ENCODE measurements around the gene PIK3AP1.
A peak's percentile ranks its signal among the peaks of the same experiment; 100 is the strongest.

Gene PIK3AP1

GRCh38 chr10:96724621-96725020 is 4.3 kb upstream of the PIK3AP1 start:
- no peak overlapping the region for H2AFZ ChIP-seq (ENCODE audit: low read length)
- H3K9ac ChIP-seq (ENCODE audit: low read length), result no peak overlapping the region
- peaks cover 24% of the 10 kb centered on the region for H3K4me1 ChIP-seq (ENCODE audit: insufficient read depth, low read length, severe bottlenecking)
- H3K9me2 ChIP-seq (ENCODE audit: low read depth, low read length), result no peaks in the 10 kb centered on the region
- H3K4me3 ChIP-seq (ENCODE audit: low read depth, low read length, poor library complexity, severe bottlenecking), result no peak overlapping the region
- H3K79me2 ChIP-seq (ENCODE audit: insufficient read depth, low read length), result no peaks in the 10 kb centered on the region
- TF ChIP-seq EZH2 (IDR thresholded peaks at IDR 0.05; ENCODE audit: borderline replicate concordance, low read length), result no peak
- TF ChIP-seq CTCF (IDR thresholded peaks at IDR 0.05; ENCODE audit: low read length), result no peak
- H4K20me1 ChIP-seq (ENCODE audit: insufficient read depth, low read length), result no peaks in the 10 kb centered on the region
- no peaks in the 10 kb centered on the region for H3K36me3 ChIP-seq (ENCODE audit: insufficient read depth, low read length)
- no peak overlapping the region for H3K4me2 ChIP-seq (ENCODE audit: low read length)
- H3K27me3 ChIP-seq (ENCODE audit: insufficient read depth, low read length), result no peaks in the 10 kb centered on the region
- H3F3A ChIP-seq (ENCODE audit: insufficient read depth, low read length), result no peaks in the 10 kb centered on the region
- no peaks in the 10 kb centered on the region for H3K9me3 ChIP-seq (ENCODE audit: low read length)
- no peak overlapping the region for H3K27ac ChIP-seq (ENCODE audit: low read depth, low read length, poor library complexity, severe bottlenecking)

GRCh38 chr10:96721207-96721572 is 876 bp upstream of the PIK3AP1 start:
- TF ChIP-seq EZH2 (IDR thresholded peaks at IDR 0.05; ENCODE audit: borderline replicate concordance, low read length) (no peak), CTCF (IDR thresholded peaks at IDR 0.05; ENCODE audit: low read length) (no peak)
- no peaks in the 10 kb centered on the region for H3K36me3 ChIP-seq (ENCODE audit: insufficient read depth, low read length)
- H2AFZ ChIP-seq (ENCODE audit: low read length), result peak overlapping the region; percentile 74; the same call in 1 of the 2 replicates
- no peaks in the 10 kb centered on the region for H3F3A ChIP-seq (ENCODE audit: insufficient read depth, low read length)
- peaks cover 43% of the 10 kb centered on the region for H3K4me1 ChIP-seq (ENCODE audit: insufficient read depth, low read length, severe bottlenecking)
- peak overlapping the region; percentile 99 for H3K4me2 ChIP-seq (ENCODE audit: low read length)
- H3K4me3 ChIP-seq (ENCODE audit: low read depth, low read length, poor library complexity, severe bottlenecking), result peak overlapping the region; percentile 64
- H3K27ac ChIP-seq (ENCODE audit: low read depth, low read length, poor library complexity, severe bottlenecking), result peak overlapping the region; percentile 80
- 0 out of 2 replicates have a peak, but pooled peaks cover 5% of the 10 kb centered on the region for H3K79me2 ChIP-seq (ENCODE audit: insufficient read depth, low read length)
- no peaks in the 10 kb centered on the region for H3K9me3 ChIP-seq (ENCODE audit: low read length)
- no peaks in the 10 kb centered on the region for H3K9me2 ChIP-seq (ENCODE audit: low read depth, low read length)
- H4K20me1 ChIP-seq (ENCODE audit: insufficient read depth, low read length), result no peaks in the 10 kb centered on the region
- peak overlapping the region; percentile 73 for H3K9ac ChIP-seq (ENCODE audit: low read length)
- no peaks in the 10 kb centered on the region for H3K27me3 ChIP-seq (ENCODE audit: insufficient read depth, low read length)

- peaks cover 9% of the 10 kb centered on the region; the same call in 1 of the 2 replicates for H3K79me2 ChIP-seq (ENCODE audit: insufficient read depth, low read length)
- H3K4me1 ChIP-seq (ENCODE audit: insufficient read depth, low read length, severe bottlenecking), result peaks cover 49% of the 10 kb centered on the region
- TF ChIP-seq EZH2 (IDR thresholded peaks at IDR 0.05; ENCODE audit: borderline replicate concordance, low read length), result no peak
- TF ChIP-seq CTCF (IDR thresholded peaks at IDR 0.05; ENCODE audit: low read length), result peak; percentile 55
- H3K9me3 ChIP-seq (ENCODE audit: low read length), result no peaks in the 10 kb centered on the region
- no peaks in the 10 kb centered on the region for H3K9me2 ChIP-seq (ENCODE audit: low read depth, low read length)
- no peak overlapping the region for H2AFZ ChIP-seq (ENCODE audit: low read length)
- H3K4me2 ChIP-seq (ENCODE audit: low read length), result peak overlapping the region; percentile 99
- H3F3A ChIP-seq (ENCODE audit: insufficient read depth, low read length), result no peaks in the 10 kb centered on the region
- no peaks in the 10 kb centered on the region for H4K20me1 ChIP-seq (ENCODE audit: insufficient read depth, low read length)
- peak overlapping the region; percentile 64 for H3K4me3 ChIP-seq (ENCODE audit: low read depth, low read length, poor library complexity, severe bottlenecking)
- H3K9ac ChIP-seq (ENCODE audit: low read length), result peak overlapping the region; percentile 73
- H3K27me3 ChIP-seq (ENCODE audit: insufficient read depth, low read length), result no peaks in the 10 kb centered on the region
- peak overlapping the region; percentile 82 for H3K27ac ChIP-seq (ENCODE audit: low read depth, low read length, poor library complexity, severe bottlenecking)
- no peaks in the 10 kb centered on the region for H3K36me3 ChIP-seq (ENCODE audit: insufficient read depth, low read length)
Observed at GRCh38 chr10:96719850-96720421, 378 bp downstream of the PIK3AP1 start.
